HG03095 (cell line): ENCODE results near the gene ACER2.
"Not testable (repeated sequence)": the region's sequence is repeated elsewhere in the genome, so short reads cannot be mapped to it uniquely, and the experiment has no call there.

ENCODE experiments used
- ATAC-seq: cut with Tn5 transposase; IDR thresholded peaks from one replicate; pipeline ENCODE4 v1.9.1; 2021; ENCODE audit warnings: moderate library complexity; ENCODE audit not compliant: unreplicated experiment

Gene ACER2

DNA sequence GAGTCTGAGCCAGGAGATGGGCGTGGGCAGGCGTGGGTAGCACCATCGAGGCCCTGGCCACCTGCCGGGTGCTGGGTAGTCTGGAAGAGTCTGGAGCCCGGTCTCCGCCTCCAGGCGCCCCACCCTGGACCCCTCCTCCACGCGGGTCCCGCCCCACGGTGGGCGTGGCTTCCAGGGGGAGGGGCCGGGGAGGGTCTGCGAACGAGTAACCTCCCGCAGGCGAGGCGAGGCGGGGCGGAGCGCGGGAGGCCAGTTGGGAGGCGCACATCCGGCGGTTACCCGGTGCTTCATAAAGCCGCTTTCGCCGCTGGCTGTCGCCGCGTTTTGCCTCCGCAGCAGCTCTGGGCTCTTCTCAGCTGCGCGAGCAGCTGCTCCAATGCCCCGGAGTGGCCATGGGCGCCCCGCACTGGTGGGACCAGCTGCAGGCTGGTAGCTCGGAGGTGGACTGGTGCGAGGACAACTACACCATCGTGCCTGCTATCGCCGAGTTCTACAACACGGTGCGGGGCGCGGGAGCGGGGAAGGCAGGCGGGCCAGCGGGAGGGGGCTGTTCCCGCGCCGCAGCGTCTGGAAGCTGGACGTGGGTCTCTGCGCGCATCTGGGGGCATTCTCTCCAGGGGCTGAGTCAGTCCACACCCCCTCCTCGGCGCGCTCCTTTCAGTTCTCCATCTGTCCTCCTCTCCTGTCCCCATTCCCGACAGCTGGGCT, at the start of gene ACER2:
Gene ACER2, plus strand, starts transcription at position 317 of the 708 bp plus-strand sequence. Its CDS starts 76 bp downstream, at position 393.
- peak; percentile 91 for ATAC-seq

DNA sequence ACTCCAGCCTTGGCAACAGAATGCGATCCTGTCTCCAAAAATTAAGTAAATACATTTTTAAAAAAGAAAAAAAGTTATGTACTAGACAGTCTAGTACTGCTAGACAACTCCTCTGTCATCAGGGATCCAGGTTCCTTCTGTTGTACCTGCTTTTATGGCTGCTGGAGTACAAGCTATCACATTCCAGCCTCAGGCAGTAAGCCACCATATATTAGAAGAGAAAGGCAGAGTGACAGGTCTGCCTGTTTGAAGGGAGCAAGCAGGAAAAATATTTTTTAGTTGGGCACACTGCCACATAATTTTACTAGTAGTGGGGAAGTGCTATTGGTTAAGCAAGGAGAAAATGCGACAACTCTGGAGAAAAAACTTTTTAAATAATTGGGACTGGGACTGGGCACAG, 39.7 kb upstream of the ACER2 start:
- no peak for ATAC-seq

DNA sequence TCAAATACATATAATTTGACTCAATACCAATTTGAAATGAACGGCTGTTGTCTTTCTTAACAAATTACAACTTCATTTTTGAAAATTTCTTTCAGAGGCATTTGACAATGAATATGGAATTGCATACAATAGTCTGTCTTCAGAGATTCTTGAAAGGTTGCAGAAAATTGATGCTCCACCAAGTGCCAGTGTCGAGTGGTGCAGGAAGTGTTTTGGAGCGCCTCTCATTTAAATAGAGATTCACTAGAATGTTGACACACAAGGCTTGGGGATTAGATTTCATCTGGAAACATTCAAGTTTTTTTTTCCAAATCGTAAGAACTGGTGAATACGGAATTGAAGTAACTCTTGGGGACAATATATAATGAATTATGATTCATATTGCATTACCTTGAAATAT, 36.9 kb upstream of the ACER2 start:
- ATAC-seq, result no peak

DNA sequence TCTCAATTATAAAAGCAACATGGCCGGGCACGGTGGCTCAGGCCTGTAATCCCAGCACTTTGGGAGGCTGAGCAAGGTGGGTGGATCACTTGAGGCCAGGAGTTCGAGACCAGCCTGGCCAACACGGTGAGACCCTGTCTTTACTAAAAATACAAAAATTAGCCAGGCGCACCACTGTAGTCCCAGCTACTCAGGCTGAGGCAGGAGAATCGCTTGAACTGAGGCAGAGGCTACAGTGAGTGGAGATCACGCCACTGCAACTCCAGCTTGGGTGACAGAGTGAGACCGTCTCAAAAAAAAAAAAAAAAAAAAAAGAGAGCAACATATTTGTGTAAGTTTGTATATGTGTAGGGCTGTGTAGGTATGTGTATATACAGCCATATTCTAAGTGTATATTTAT, 36.2 kb upstream of the ACER2 start:
- no peak for ATAC-seq

DNA sequence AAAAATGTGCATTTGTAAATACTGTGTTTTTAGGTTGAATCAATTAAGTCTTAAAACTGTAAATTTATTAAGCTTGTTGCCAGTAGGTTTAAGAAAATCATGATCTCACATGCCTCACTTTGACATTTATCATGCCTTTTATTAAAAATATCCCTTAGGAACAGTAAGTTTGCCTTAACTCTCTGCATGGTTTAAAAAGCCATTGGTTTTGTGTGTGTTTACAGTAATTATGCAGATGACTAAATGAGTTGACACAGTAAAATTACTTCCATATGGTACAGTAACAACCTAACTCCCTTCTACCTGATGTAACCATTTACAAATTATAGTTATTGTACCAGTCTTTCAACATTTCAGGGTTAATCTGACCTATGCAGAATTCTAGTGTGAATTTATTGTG, 35.3 kb upstream of the ACER2 start:
- ATAC-seq, result no peak

DNA sequence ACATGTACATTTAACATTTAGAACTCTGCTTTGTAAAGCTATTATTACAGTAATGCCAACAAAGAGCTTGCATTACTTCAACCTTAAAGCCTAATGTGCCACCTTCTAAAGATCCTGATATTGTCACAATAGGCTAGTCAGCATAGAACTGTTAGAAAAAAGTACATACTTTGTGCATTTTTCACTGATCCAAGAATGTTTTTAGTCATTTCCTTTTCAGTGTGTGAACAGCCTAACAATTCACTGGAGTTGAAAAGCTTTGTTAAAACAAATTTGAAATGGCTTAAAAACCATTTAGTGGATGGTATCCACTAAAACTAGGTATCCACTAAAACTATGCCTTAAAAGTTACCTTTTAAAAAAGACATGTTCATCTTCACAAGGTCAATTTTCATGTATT, 33.3 kb upstream of the ACER2 start:
- no peak for ATAC-seq

DNA sequence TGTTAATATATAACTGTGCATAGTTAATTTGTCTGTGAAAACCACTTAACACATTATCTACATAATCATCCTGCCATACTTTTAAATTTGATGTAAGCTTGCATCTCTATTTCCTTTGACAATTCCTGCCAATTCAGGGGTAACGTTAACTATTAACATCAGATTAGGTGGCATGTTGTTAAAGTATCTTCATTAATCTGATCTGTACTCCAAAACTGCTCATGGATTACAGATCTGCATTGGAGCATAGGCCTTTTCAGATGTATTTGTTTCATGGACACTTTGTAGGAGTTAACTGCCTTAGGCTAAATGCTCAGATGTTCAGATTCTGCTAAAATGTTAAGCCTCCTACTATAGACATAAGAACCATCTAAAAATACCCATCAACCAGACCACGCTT, 31.9 kb upstream of the ACER2 start:
- ATAC-seq, result no peak

DNA sequence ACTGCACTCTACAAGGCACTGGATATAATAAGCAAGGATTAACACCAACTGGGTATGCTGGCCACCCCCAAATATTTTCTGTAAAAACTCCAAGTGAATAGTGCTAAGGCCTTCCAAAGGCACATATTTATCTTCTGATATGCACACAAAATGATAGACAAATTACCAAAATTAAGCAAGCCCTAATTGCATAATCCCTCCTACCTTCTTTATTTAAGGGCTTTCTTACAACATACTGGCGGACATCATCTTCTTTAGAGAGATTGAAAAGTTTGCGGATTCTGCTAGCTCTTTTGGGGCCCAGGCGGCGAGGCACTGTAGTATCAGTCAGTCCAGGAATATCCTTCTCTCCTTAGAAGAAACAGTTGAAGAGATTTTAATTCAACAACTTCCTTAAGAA, 30.6 kb upstream of the ACER2 start:
- no peak for ATAC-seq

DNA sequence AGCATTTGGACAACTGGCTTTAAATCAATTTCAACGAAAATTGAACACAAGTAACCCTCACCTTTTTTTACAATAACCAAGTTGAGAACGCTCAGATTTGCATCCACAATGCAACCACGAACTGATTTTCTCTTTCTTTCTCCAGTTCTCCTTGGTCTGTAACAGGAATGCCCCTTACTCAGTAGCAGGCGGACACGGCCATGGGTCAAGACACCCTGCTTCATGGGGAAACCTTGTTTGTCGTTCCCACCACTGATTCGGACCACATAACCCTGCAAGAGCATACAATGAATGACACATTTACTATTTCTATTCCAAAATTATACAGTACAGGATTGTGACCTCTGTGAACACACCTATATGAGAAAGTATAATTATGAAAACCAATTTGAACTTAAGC, 30.2 kb upstream of the ACER2 start:
- no peak for ATAC-seq

DNA sequence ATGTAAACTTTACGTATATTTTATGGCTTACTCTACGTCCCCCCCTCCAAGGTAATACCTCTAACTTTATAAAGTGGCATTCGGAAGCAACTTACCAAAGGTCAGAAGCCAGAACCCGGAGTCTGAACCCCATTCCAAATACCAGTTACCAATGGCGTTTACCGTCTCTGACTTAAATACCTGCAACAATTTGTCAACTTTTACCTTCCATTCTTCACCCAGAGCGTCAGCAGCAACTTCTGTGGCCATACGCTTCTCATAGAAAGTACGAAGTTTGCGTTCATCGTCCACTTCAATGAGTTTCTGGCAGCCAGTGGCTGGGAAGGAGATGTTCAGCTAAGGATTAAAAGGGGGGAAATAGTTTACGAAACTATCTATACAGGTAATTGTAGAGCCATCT, 29.5 kb upstream of the ACER2 start:
- ATAC-seq, result no peak

DNA sequence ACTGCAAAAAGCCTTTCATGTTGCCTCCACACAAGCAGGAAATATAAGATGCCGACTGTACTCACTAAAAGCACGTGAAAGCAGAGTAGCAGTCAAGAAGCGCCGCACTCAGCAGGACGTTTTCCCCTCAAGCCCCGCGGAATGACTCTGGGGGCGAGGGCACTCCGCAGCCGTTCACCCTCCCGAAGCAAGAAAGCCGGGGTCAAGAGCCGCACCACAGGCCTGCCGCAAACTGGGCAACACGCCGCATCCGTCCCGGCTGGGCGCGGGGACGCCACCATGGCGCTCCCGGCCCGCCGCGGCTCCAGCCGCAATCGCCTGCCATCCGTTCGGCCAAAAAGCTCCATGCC, 29.1 kb upstream of the ACER2 start:
- ATAC-seq, result peak; percentile 29

DNA sequence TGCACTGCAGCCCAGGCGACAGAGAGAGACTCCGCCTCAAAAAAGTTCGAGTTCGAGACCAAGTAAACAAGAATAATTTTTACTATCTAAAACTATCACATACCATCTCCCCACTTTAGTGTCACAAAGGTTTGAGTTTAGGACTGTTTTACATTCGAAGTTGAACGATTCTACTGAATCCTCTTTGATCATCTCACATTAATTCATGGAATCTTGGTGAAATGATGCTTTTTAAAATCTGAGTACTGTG, 28.1 kb upstream of the ACER2 start:
- ATAC-seq, result no peak

DNA sequence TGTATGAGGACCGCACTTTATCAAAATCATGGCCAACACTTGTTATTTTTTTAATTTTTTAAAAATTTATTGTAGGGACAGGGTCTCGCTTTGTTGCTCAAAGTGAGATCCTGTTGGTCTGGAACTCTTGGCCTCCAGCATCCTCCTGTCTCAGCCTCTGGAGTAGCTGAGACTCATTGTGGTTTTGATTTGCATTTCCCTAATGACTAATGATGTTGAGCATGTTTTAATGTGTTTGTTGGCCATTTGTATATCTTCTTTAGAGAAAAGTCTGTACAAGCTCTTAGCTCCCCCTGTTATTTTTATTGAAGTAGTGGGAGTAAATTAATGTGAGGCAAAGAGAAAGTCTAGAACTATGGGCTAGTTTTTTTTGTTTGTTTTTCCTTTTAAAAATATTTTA, 27.2 kb upstream of the ACER2 start:
- ATAC-seq, result no peak

DNA sequence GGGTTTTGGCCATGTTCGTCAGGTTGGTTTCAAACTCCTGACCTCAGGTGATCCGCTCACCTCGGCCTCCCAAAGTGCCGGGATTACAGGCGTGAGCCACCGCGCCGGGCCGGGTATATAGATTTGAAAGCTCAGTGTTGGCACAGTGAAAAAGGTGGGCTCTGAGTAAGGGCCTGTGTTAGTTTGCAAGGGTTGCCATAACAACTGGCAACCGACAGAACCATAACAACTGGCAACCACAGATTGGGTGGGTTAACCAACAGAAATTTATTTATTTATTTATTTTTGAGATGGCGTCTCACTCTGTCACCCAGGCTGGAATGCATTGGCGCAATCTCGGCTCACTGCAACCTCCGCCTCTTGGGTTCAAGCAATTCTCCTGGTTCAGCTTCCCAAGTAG, 23.6 kb upstream of the ACER2 start:
- ATAC-seq, result not testable (repeated sequence)

DNA sequence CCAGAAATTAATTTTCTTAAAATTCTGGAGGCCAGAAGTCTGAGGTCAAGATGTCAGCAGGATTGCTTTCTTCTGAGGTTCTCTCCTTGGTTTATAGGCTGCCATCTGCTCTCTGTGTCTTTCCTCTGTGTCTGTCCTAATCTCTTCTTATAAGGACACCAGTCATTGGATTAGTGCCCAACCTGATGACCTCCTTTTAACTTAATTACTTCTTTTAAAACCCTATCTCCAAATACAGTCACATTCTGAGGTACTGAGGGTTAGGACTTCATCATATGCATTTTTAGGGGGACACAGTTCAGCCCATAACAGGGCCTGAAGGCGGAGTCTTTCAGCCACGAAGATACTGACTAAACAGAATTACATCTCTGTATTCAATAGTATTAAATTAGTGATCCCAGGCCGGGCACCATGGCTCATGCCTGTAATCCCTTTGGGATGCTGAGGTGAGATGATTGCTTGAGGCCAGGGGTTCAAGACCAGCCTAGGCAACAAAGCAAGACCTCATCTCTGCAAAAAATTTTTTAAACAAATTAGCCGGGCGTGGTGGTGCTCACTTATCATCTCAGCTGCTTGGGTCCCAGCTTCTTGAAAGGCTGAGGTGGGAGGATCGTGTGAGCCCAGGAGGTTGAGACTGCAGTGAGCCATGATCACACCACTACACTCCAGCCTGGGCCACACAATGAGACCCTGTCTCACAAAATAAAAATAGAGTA, 22.9 kb upstream of the ACER2 start:
- no peak for ATAC-seq

DNA sequence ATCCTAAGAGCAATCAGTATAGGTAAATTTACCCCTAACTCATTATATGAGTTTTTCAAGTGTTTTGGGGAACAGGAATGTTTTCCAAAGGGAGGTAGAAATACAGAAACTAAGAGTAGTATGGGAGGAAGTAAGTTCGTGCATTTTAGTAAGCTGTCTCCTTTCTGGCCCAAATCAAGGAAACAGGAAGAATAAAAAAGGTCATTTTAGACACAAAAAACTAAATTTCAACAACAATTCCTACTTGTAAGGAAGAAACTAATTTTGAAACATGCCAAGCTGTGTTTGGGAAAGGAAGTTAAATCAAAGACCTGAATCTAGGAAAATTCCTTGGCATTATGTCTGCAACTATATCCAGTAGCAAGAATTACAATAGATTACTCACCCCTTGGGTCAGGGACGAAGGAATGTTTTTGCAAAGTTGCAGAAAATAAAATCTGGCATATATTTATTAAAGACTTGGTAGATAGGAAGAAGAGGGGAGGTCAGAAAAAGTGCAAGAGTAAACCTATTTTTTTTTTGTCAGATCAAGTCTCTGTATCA, 22.2 kb upstream of the ACER2 start:
- ATAC-seq, result no peak

DNA sequence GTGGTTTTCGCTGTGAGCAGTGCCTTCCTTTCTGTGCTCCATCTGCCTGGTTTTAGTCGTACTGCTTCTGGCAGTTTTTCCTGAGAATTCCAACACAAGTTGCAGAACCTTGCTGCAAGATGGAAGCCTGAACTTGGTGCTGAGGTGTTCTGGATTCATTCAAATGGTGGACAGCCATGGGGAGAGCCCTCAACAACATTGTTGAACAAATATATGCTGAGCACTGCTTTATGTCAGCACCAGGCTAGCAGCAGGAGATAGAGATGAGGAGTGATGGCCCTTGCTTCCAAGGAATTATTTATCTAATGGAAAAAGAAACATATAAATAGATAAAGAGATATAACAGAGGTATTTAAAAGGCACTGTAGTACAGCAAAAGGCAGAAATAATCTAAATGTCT, 21.5 kb upstream of the ACER2 start:
- no peak for ATAC-seq

DNA sequence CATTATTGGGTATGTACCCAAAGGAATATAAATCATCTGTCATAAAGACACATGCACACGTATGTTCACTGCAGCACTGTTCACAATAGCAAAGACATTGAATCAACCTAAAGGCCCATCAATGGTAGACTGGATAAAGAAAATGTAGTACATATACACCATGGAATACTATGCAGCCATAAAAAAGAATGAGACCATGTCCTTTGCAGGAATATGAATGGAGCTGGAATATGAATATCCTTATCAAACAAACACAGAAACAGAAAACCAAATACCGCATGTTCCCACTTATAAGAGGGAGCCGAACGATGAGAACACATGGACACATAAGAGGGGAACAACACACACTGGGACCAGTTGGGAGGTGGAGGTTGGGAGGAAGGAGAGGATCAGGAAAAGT, 19.3 kb upstream of the ACER2 start:
- ATAC-seq, result not testable (repeated sequence)

DNA sequence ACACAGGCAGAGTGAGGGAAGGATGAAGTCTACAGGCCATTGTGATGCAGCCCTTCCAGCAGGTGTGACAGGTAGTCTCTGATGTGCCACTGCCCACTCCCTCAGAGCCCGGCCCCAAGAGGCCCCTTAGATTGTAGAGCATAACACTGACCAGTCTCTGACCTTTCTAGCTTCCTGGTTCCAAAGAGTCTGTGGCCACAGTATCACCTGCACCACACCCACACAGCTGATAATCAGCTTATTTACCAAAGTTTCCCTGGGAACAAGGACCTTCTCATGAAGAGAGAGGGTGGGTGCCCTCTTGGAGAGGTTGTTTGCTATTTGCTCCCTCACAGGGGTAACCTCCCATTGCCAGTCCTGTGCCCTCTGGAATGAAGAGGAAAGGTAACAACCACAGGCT, 11.0 kb upstream of the ACER2 start:
- ATAC-seq, result no peak

DNA sequence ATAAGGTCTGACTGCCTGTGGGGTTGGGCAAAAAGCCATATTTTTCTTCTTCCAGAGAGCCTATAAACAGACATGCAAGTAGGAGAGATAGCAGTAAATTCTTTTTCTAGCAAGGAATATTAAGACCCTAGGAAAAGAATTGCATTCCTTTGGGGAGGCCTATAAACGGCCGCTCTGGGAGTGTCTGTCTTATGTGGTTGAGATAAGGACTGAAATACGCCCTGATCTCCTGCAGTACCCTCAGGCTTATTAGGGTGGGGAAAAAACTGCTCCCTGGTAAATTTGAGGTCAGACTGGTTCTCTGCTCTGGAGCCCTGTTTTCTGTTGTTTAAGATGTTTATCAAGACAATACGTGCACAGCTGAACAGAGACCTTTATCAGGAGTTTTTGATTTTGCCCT, 5.6 kb upstream of the ACER2 start:
- ATAC-seq, result not testable (repeated sequence)

DNA sequence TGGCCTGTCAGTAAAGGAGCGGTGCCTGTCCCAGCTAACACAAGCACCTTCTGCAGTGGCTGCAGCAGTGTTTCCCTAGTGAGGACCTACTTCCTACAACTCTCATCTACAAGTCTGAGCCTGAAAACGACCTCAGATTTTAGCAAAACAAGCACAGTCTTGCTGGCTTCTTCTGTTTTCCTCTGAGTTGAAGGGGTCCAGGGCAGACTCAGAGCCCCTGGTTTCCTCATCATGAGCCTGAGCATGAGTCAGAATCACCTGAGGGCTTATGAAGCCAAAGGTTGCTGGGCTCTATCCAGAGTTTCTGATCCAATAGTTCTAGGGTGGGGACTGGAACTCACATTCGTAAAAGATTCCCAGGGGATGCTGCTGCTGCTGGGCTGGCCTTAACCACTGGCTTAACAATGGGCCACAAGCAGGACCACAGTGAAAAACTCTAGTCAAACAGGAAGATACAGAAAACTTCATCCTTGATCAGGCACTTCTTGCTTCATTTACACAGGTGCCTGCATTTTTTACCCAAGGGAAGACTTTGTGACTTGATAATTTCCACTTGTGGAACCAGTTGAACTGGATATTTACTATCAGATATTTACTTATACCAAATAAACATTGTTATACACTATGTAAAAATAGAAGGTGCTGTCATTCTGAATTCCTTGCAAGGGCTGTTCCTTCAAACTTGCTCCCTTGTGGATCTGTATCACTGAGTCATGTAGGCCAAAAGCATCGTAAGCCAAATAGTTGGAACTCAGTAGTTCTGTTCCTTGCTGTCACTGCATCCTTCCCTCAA, 4.3 kb upstream of the ACER2 start:
- no peak for ATAC-seq

DNA sequence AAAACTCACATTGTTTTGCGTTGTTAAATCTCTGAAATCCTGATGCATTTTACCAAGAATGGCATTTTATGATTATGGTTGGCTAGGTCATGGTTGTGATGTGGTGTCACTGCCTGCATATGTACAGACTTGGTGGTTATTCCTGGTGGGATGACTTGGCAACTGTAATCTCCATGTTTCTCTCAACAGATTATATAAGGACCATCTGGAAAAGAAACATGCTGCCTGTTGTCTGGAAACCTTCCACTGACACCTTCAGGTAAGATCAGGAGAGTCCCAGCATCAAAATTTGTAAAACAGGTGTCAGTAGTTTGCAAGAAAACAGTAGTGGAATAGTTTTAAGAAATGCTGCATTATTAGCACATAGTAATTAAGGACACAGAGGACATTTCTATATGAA, 3.0 kb upstream of the ACER2 start:
- ATAC-seq, result no peak
